Astrocyte of the cerebellum (primary cell): Measurements from ENCODE around the gene PSMB3.

Experiments used
- DNase-seq: peaks from one replicate; pipeline ENCODE4 v3.0.0-alpha.2; 2011; ENCODE audit warnings: low read depth
- H3K4me3 ChIP-seq: 2 replicates; pipeline ENCODE4 v1.5.1; 2011; ENCODE audit warnings: mild to moderate bottlenecking, low read depth, low read length, moderate library complexity
- CTCF ChIP-seq: IDR thresholded peaks from 2 replicates; pipeline ENCODE4 v1.5.1; 2012; ENCODE audit warnings: low read length, low read depth, moderate library complexity, mild to moderate bottlenecking; ENCODE audit errors: missing control alignments
- in situ Hi-C: cut with HindIII; loops from 2 replicates; pipeline ENCODE4 v1.10.0; 2017; ENCODE audit warnings: low sequenced_read_pairs

PSMB3 gene

GRCh38 chr17:38752308-38753070 lies at the start of gene PSMB3:
PSMB3 (plus strand) TSS chr17:38752741; CDS start chr17:38752827, 86 bp downstream.
- H3K4me3 ChIP-seq, result peak within 1 kb of the TSS; percentile 79
- in situ Hi-C loops, result no loop called here
- TF ChIP-seq CTCF, result no peak
- peak; percentile 97 for DNase-seq

GRCh38 chr17:38702916-38703741 lies 49.4 kb upstream of the PSMB3 start:
- DNase-seq, result no peak
- peak overlapping the region; percentile 91 for H3K4me3 ChIP-seq
- in situ Hi-C loops, result no loop called here

GRCh38 chr17:38703742-38704605 lies 48.6 kb upstream of the PSMB3 start:
- in situ Hi-C loops, result no loop called here
- DNase-seq, result no peak
- H3K4me3 ChIP-seq, result peak overlapping the region; percentile 91
- TF ChIP-seq CTCF, result no peak

More at GRCh38 chr17:38702916-38703741, 49.4 kb upstream of the PSMB3 start:
- no peak for TF ChIP-seq CTCF

- no peak for TF ChIP-seq CTCF
- peak within 1 kb of the TSS; percentile 91 for H3K4me3 ChIP-seq
- in situ Hi-C loops, result no loop called here
- peak; percentile 39 for DNase-seq
Measured at GRCh38 chr17:38704606-38705522, 47.7 kb upstream of the PSMB3 start, which contains the start of gene MLLT6. MLLT6 (plus strand) TSS chr17:38705273; CDS start chr17:38705633, 360 bp downstream.

- H3K4me3 ChIP-seq, result peak overlapping the region; percentile 91
- no peak for DNase-seq
- in situ Hi-C loops, result no loop called here
- no peak for TF ChIP-seq CTCF
Measured at GRCh38 chr17:38705523-38705802, 47.1 kb upstream of the PSMB3 start.
